Prostate gland (tissue), 2 donors: ENCODE measurements around the gene SOWAHB. TPM values are rescaled to one million over a fixed set of nuclear protein-coding genes. Genes with fewer than 3 reads are reported as not detected.

Experiments used
- DNase-seq: peaks from one replicate; pipeline ENCODE4 v3.0.0-alpha.2; 2019; ENCODE audit warnings: low spot score
- H3K27ac ChIP-seq, 2 donors: fragments of 200-600 bp; sonication (generic); 2 replicates each; pipeline ENCODE4 v1.5.1; 2017 to 2019
- H3K27me3 ChIP-seq: fragments of 200-600 bp; sonication (generic); replicated peaks from 2 replicates; pipeline ENCODE4 v1.5.1; 2019; ENCODE audit not compliant: insufficient read depth
- H3K36me3 ChIP-seq, 2 donors: fragments of 200-600 bp; sonication (generic); 1 replicate in 1 of 2; 2 replicates in 1 of 2; pipeline versions ENCODE4 v1.5.1 to v1.8.1; 2017 to 2019
- H3K4me1 ChIP-seq: fragments of 200-600 bp; sonication (generic); replicated peaks from 2 replicates; pipeline ENCODE4 v1.5.1; 2019
- H3K4me3 ChIP-seq, 2 donors: fragments of 200-600 bp; sonication (generic); 2 replicates each; pipeline ENCODE4 v1.5.1; 2017 to 2019
- H3K9me3 ChIP-seq: fragments of 200-600 bp; sonication (generic); 2 replicates; pipeline ENCODE4 v1.5.1; 2017
- CTCF ChIP-seq, 4 experiments: fragments of 200-600 bp in 2 of 4; fragments of 450-650 bp in 2 of 4; sonication (generic) in 2 of 4; IDR thresholded peaks; 1 replicate in 3 of 4; 2 replicates in 1 of 4; pipeline ENCODE4 v1.5.1; 2016 to 2019; ENCODE audit warnings: antibody characterized with exemption in 4 of 4, mild to moderate bottlenecking in 2 of 4, moderate library complexity in 2 of 4
- POLR2A ChIP-seq: fragments of 450-650 bp; IDR thresholded peaks from one replicate; pipeline ENCODE4 v1.6.1; 2016; ENCODE audit warnings: antibody characterized with exemption, mild to moderate bottlenecking
- POLR2AphosphoS5 ChIP-seq: sonication (generic); formaldehyde crosslinking; IDR thresholded peaks from one replicate; pipeline ENCODE4 v1.6.1; 2017; ENCODE audit warnings: antibody characterized with exemption
- WGBS: methylation state at CpG from one replicate; pipeline ENCODE4 v1.1.5; 2018; 5-methylcytosine and 5-hydroxymethylcytosine counted together
- intact Hi-C: fragments of 100-400 bp; cut with DNase I; formaldehyde crosslinking; loops from one replicate; pipeline ENCODE4 v1.14.2; 2022
- total RNA-seq, 2 donors: library from RNA; depleted of rRNA; stranded (reverse); fragments of >200 nt; gene quantifications; one replicate each; pipeline ENCODE4 v1.1.0, GENCODE V29; 2016

The SOWAHB gene, protein sequence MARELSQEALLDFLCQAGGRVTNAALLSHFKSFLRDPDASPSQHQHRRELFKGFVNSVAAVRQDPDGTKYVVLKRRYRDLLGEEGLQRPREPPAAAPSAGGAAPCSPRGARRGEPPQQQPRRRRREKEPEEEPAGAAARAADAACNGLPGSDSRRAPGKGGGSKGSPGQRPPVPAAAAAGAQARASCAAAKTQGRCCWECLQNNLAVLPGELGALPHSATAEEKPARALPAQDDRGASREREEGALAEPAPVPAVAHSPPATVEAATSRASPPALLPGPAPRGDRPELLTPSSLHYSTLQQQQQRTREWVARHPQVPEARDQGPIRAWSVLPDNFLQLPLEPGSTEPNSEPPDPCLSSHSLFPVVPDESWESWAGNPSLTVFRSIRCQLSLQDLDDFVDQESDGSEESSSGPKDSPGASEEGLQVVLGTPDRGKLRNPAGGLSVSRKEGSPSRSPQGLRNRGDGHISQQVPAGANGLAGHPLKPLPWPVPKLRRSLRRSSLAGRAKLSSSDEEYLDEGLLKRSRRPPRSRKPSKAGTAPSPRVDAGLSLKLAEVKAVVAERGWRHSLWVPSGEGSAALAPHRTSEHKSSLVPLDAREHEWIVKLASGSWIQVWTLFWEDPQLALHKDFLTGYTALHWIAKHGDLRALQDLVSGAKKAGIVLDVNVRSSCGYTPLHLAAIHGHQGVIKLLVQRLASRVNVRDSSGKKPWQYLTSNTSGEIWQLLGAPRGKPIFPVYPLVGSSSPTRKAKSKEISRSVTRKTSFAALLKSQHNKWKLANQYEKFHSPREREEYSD
- total RNA-seq: 1 to 10 TPM; 1.8 to 3.9 TPM

- 2% methylated on average over 65 of the region's 76 CpGs for WGBS
- peak within 1 kb of the TSS; percentile 78 to 81 for H3K27ac ChIP-seq
- TF ChIP-seq POLR2A: peak; percentile 77
- TF ChIP-seq CTCF (IDR thresholded peaks at IDR 0.05): no peak
- TF ChIP-seq POLR2AphosphoS5: peak; percentile 13
- intact Hi-C loops: no loop called here
- H3K27me3 ChIP-seq: no peaks in the 10 kb centered on the region
- H3K36me3 ChIP-seq: no peaks in the 10 kb centered on the region
- peak within 1 kb of the TSS; percentile 52 to 60 for H3K4me3 ChIP-seq
- peak; percentile 70 for DNase-seq
- no peaks in the 10 kb centered on the region for H3K9me3 ChIP-seq
- H3K4me1 ChIP-seq: no peaks in the 10 kb centered on the region
Measured at GRCh38 chr4:76897536-76898384, at the start of gene SOWAHB. Gene SOWAHB, minus strand, starts transcription at chr4:76898144. Its CDS starts 295 bp downstream, at chr4:76897849.

- intact Hi-C loops: loop anchor here (10.0 kb wide), 1 partner anchor 193 kb away; no protein-coding TSS in a partner anchor
- H3K27ac ChIP-seq: no peak overlapping the region
- H3K36me3 ChIP-seq: no peaks in the 10 kb centered on the region
- H3K9me3 ChIP-seq: no peaks in the 10 kb centered on the region
- no peak for DNase-seq
- 81% methylated on average over 2 of the region's 2 CpGs for WGBS
- TF ChIP-seq CTCF (IDR thresholded peaks at IDR 0.05): no peak
- no peak for TF ChIP-seq POLR2A
- no peak for TF ChIP-seq POLR2AphosphoS5
- H3K27me3 ChIP-seq: no peaks in the 10 kb centered on the region
- no peaks in the 10 kb centered on the region for H3K4me1 ChIP-seq
- no peak overlapping the region for H3K4me3 ChIP-seq
Measured at GRCh38 chr4:76947369-76947768, 49.4 kb upstream of the SOWAHB start.

GRCh38 chr4:76943790-76944189, 45.8 kb upstream of the SOWAHB start:
- TF ChIP-seq POLR2A: no peak
- no peak for TF ChIP-seq POLR2AphosphoS5
- TF ChIP-seq CTCF (IDR thresholded peaks at IDR 0.05): no peak
- WGBS: 69% methylated on average over 1 of the region's 1 CpG
- H3K27ac ChIP-seq: no peak overlapping the region
- no peaks in the 10 kb centered on the region for H3K4me1 ChIP-seq
- no peak overlapping the region for H3K4me3 ChIP-seq
- H3K36me3 ChIP-seq: no peaks in the 10 kb centered on the region
- no peaks in the 10 kb centered on the region for H3K27me3 ChIP-seq
- H3K9me3 ChIP-seq: no peaks in the 10 kb centered on the region
- intact Hi-C loops: loop anchor here (10.0 kb wide), 1 partner anchor 189 kb away; no protein-coding TSS in a partner anchor
- no peak for DNase-seq

DNA sequence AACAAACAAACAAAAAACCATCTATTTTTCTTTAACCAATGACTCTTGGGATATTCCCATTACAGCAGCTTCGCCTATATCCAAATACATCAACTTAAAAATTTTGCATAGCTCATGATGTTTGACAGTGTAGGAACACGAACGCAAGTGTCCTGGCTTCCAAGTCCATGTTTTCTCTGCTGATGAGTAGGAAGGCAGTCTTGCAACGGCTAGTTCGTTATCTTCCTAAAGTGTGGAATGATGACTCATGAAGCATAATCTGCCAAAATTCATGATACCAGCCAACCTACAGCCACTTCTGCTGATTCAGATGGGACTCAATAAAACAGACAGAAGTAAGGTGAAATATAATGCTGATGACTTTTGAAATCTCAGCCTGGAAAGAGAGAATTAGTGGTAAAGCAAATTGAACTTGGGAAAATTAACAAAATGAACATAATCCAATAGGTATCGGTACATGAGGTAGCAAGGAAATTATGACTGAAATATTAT, 45.2 kb upstream of the SOWAHB start:
- 74% methylated on average over 6 of the region's 6 CpGs for WGBS
- H3K27me3 ChIP-seq: no peaks in the 10 kb centered on the region
- no peak overlapping the region for H3K27ac ChIP-seq
- no peaks in the 10 kb centered on the region for H3K4me1 ChIP-seq
- H3K9me3 ChIP-seq: no peaks in the 10 kb centered on the region
- DNase-seq: no peak
- no peak overlapping the region for H3K4me3 ChIP-seq
- H3K36me3 ChIP-seq: no peaks in the 10 kb centered on the region
- intact Hi-C loops: loop anchor here (10.0 kb wide), 1 partner anchor 188 kb away; no protein-coding TSS in a partner anchor
- no peak for TF ChIP-seq CTCF (IDR thresholded peaks at IDR 0.05)
